ENCODE measurements around the gene CACNA1H. TPM values are rescaled to one million over a fixed set of nuclear protein-coding genes. Genes with fewer than 3 reads are reported as not detected.
A peak's percentile ranks its signal among the peaks of the same experiment; 100 is the strongest.

Gene CACNA1H
- total RNA-seq, 4 donors from 2014 or later, result 17.0 to 63.6 (median 39.5) TPM

GRCh38 chr16:1193825-1194581 lies 41.1 kb downstream of the CACNA1H start:
- peak overlapping the region in 3 of 4 donors; percentile 34 to 75 (median 42) for H3K27ac ChIP-seq
- in situ Hi-C loops (cut with MboI; ENCODE audit: low pct_ligation_motif_present in 1 of 4, low pct_unique_long_range_greater_than_20kb in 1 of 4, low sequenced_read_pairs in 3 of 4), result no loop called here

GRCh38 chr16:1194665-1195392 lies 41.9 kb downstream of the CACNA1H start:
- in situ Hi-C loops (cut with MboI; ENCODE audit: low pct_ligation_motif_present in 1 of 4, low pct_unique_long_range_greater_than_20kb in 1 of 4, low sequenced_read_pairs in 3 of 4), result no loop called here
- H3K9me3 ChIP-seq, result no peaks in the 10 kb centered on the region
- no peaks in the 10 kb centered on the region for H3K27me3 ChIP-seq
- peaks cover 0 to 16% (median 6%) of the 10 kb centered on the region in 4 donors for H3K4me1 ChIP-seq
- DNase-seq, result no peak
- TF ChIP-seq POLR2AphosphoS5 (IDR thresholded peaks at IDR 0.05), result no peak
- peak; percentile 54 to 71 (median 70) for TF ChIP-seq CTCF (IDR thresholded peaks at IDR 0.05)
- 30% methylated on average over 33 of the region's 61 CpGs; no CpG with 5 or more reads in 1 of the 2 donors for whole genome bisulfite sequencing, 2 donors (ENCODE audit: low coverage in 1 of 2)
- no peaks in the 10 kb centered on the region for H3K36me3 ChIP-seq
- H3K4me3 ChIP-seq, result no peak overlapping the region
- intact Hi-C loops (cut with DNase I; ENCODE audit: low total_unique reads), result loop anchor here (2.0 kb wide), 1 partner anchor 46 kb away; no protein-coding TSS in a partner anchor
- H3K27ac ChIP-seq, result peak overlapping the region in 3 of 4 donors; percentile 34 to 75 (median 42)

More at GRCh38 chr16:1193825-1194581, 41.1 kb downstream of the CACNA1H start:
- WGBS, 2 donors (ENCODE audit: low coverage in 1 of 2), result 57% methylated on average over 15 of the region's 29 CpGs; no CpG with 5 or more reads in 1 of the 2 donors
- H3K4me1 ChIP-seq, result peaks cover 0 to 16% (median 6%) of the 10 kb centered on the region in 4 donors
- no peak for DNase-seq
- TF ChIP-seq EP300 (IDR thresholded peaks at IDR 0.05; ENCODE audit: low read depth) (no peak), POLR2A (IDR thresholded peaks at IDR 0.05) (no peak), CTCF (IDR thresholded peaks at IDR 0.05) (no peak), POLR2AphosphoS5 (IDR thresholded peaks at IDR 0.05) (no peak)
- H3K9me3 ChIP-seq, result no peaks in the 10 kb centered on the region
- intact Hi-C loops (cut with DNase I; ENCODE audit: low total_unique reads), result loop anchor here (2.0 kb wide), 1 partner anchor 45 kb away; no protein-coding TSS in a partner anchor
- no peak overlapping the region for H3K4me3 ChIP-seq
- no peaks in the 10 kb centered on the region for H3K36me3 ChIP-seq
- H3K27me3 ChIP-seq, result no peaks in the 10 kb centered on the region

- no peak overlapping the region for H3K27ac ChIP-seq
- no peak for DNase-seq
- no peaks in the 10 kb centered on the region for H3K27me3 ChIP-seq
- TF ChIP-seq POLR2AphosphoS5 (IDR thresholded peaks at IDR 0.05) (no peak), EP300 (IDR thresholded peaks at IDR 0.05; ENCODE audit: low read depth) (no peak), POLR2A (IDR thresholded peaks at IDR 0.05) (no peak), CTCF (IDR thresholded peaks at IDR 0.05) (no peak)
- H3K9me3 ChIP-seq, result no peaks in the 10 kb centered on the region
- no peaks in the 10 kb centered on the region for H3K36me3 ChIP-seq
- 69% methylated on average over 14 of the region's 14 CpGs; no CpG with 5 or more reads in 1 of the 2 donors for WGBS, 2 donors (ENCODE audit: low coverage in 1 of 2)
- H3K4me1 ChIP-seq, result peaks cover 0 to 16% (median 6%) of the 10 kb centered on the region in 4 donors
- in situ Hi-C loops (cut with MboI; ENCODE audit: low pct_ligation_motif_present in 1 of 4, low pct_unique_long_range_greater_than_20kb in 1 of 4, low sequenced_read_pairs in 3 of 4) (no loop called here), intact Hi-C loops (cut with DNase I; ENCODE audit: low total_unique reads) (loop anchor here (2.0 kb wide), 1 partner anchor 47 kb away; no protein-coding TSS in a partner anchor)
- H3K4me3 ChIP-seq, result no peak overlapping the region
Observed at GRCh38 chr16:1195393-1195666, 42.4 kb downstream of the CACNA1H start.

- in situ Hi-C loops (cut with MboI; ENCODE audit: low pct_ligation_motif_present in 1 of 4, low pct_unique_long_range_greater_than_20kb in 1 of 4, low sequenced_read_pairs in 3 of 4) (no loop called here), intact Hi-C loops (cut with DNase I; ENCODE audit: low total_unique reads) (no loop called here)
- no peak overlapping the region for H3K4me3 ChIP-seq
- H3K4me1 ChIP-seq, result peaks cover 0 to 16% (median 6%) of the 10 kb centered on the region in 4 donors
- no peaks in the 10 kb centered on the region for H3K9me3 ChIP-seq
- no peak for DNase-seq
- WGBS, 2 donors (ENCODE audit: low coverage in 1 of 2), result 55% methylated on average over 11 of the region's 11 CpGs; no CpG with 5 or more reads in 1 of the 2 donors
- no peaks in the 10 kb centered on the region for H3K27me3 ChIP-seq
- TF ChIP-seq POLR2AphosphoS5 (IDR thresholded peaks at IDR 0.05) (no peak), EP300 (IDR thresholded peaks at IDR 0.05; ENCODE audit: low read depth) (no peak), POLR2A (IDR thresholded peaks at IDR 0.05) (no peak), CTCF (IDR thresholded peaks at IDR 0.05) (no peak)
- no peak overlapping the region for H3K27ac ChIP-seq
- no peaks in the 10 kb centered on the region for H3K36me3 ChIP-seq
Observed at GRCh38 chr16:1196494-1196893, 43.6 kb downstream of the CACNA1H start.
